CD14-positive monocyte (primary cell): Measurements from ENCODE around the gene DDX10. TPM values are rescaled to one million over a fixed set of nuclear protein-coding genes. Genes with fewer than 3 reads are reported as not detected.

ENCODE experiments used
- DNase-seq, 3 donors: peaks; one replicate each; pipeline ENCODE4 v3.0.0-alpha.2; 2011 to 2022
- H2AFZ ChIP-seq: 2 replicates; pipeline ENCODE4 v1.6.0; 2012; ENCODE audit warnings: mild to moderate bottlenecking, low read depth, low read length, inconsistent platforms; ENCODE audit not compliant: insufficient read depth, poor library complexity, severe bottlenecking
- H3K27ac ChIP-seq, 2 donors: 1 replicate in 1 of 2; 2 replicates in 1 of 2; pipeline ENCODE4 v1.5.1; 2012 to 2013; ENCODE audit warnings: low read length in 2 of 2, control low read depth in 1 of 2, inconsistent platforms in 1 of 2, low read depth in 1 of 2, mild to moderate bottlenecking in 1 of 2
- H3K27me3 ChIP-seq, 2 donors: one replicate each; pipeline versions ENCODE4 v1.6.0 to v1.6.1; 2011 to 2013; ENCODE audit warnings: low read length in 2 of 2; ENCODE audit not compliant: control insufficient read depth in 2 of 2, insufficient read depth in 2 of 2
- H3K36me3 ChIP-seq, 2 donors: replicated peaks in 1 of 2; 1 replicate in 1 of 2; 2 replicates in 1 of 2; pipeline versions ENCODE4 v1.5.1 to v1.6.1; 2012 to 2013; ENCODE audit warnings: low read length in 2 of 2, control low read depth in 1 of 2, inconsistent platforms in 1 of 2, mild to moderate bottlenecking in 1 of 2; ENCODE audit not compliant: insufficient read depth in 2 of 2, control insufficient read depth in 1 of 2
- H3K4me1 ChIP-seq, 2 donors: 1 replicate in 1 of 2; 2 replicates in 1 of 2; pipeline versions ENCODE4 v1.5.1 to v1.6.1; 2012 to 2013; ENCODE audit warnings: low read length in 2 of 2, control low read depth in 1 of 2, inconsistent platforms in 1 of 2, mild to moderate bottlenecking in 1 of 2, moderate library complexity in 1 of 2; ENCODE audit not compliant: insufficient read depth in 2 of 2, control insufficient read depth in 1 of 2
- H3K4me2 ChIP-seq: replicated peaks from 2 replicates; pipeline ENCODE3; 2012; ENCODE audit warnings: low read length, moderate library complexity, mild to moderate bottlenecking; ENCODE audit not compliant: poor library complexity, severe bottlenecking; ENCODE audit errors: extremely low read depth
- H3K4me3 ChIP-seq, 3 experiments: fragments of 200-600 bp in 1 of 3; sonication (generic) in 1 of 3; replicated peaks in 1 of 3; 1 replicate in 2 of 3; 2 replicates in 1 of 3; pipeline ENCODE4 v1.5.1; 2011 to 2013; ENCODE audit warnings: low read length in 3 of 3, mild to moderate bottlenecking in 3 of 3, control low read depth in 2 of 3, low read depth in 2 of 3, inconsistent platforms in 1 of 3, moderate library complexity in 1 of 3
- H3K79me2 ChIP-seq: 2 replicates; pipeline ENCODE4 v1.6.0; 2012; ENCODE audit warnings: mild to moderate bottlenecking, control low read depth, inconsistent platforms, low read length, moderate library complexity; ENCODE audit not compliant: insufficient read depth
- H3K9ac ChIP-seq: 2 replicates; pipeline ENCODE4 v1.6.0; 2017; ENCODE audit warnings: low read length, mild to moderate bottlenecking; ENCODE audit not compliant: insufficient read depth, poor library complexity, severe bottlenecking
- H3K9me3 ChIP-seq, 2 donors: replicated peaks in 1 of 2; 1 replicate in 1 of 2; 2 replicates in 1 of 2; pipeline versions ENCODE4 v1.5.1 to v1.6.1; 2012 to 2013; ENCODE audit warnings: low read length in 2 of 2, control low read depth in 1 of 2; ENCODE audit not compliant: control insufficient read depth in 1 of 2, insufficient read depth in 1 of 2
- H4K20me1 ChIP-seq: 2 replicates; pipeline ENCODE4 v1.6.0; 2012; ENCODE audit warnings: mild to moderate bottlenecking, low read length, control low read depth, moderate library complexity; ENCODE audit not compliant: insufficient read depth
- H3K27ac Mint-ChIP-seq, 7 donors: one replicate each; pipeline ENCODE4 v1.8.0; 2020; ENCODE audit warnings: mild to moderate bottlenecking in 7 of 7, mixed read lengths in 7 of 7, moderate library complexity in 6 of 7, inconsistent platforms in 2 of 7
- H3K27me3 Mint-ChIP-seq, 3 donors: one replicate each; pipeline ENCODE4 v1.8.0; 2021 to 2022; ENCODE audit warnings: low read depth in 3 of 3, mild to moderate bottlenecking in 3 of 3, mixed read lengths in 3 of 3, moderate library complexity in 3 of 3, inconsistent platforms in 1 of 3
- H3K36me3 Mint-ChIP-seq, 2 donors: one replicate each; pipeline ENCODE4 v1.8.0; 2020; ENCODE audit warnings: mixed read lengths in 2 of 2, inconsistent platforms in 1 of 2, mild to moderate bottlenecking in 1 of 2
- H3K4me1 Mint-ChIP-seq: one replicate; pipeline ENCODE4 v1.8.0; 2020; ENCODE audit warnings: mild to moderate bottlenecking, mixed read lengths
- H3K4me3 Mint-ChIP-seq, 2 donors: one replicate each; pipeline ENCODE4 v1.8.0; 2020; ENCODE audit warnings: mild to moderate bottlenecking in 2 of 2, mixed read lengths in 2 of 2, moderate library complexity in 1 of 2
- H3K9me3 Mint-ChIP-seq, 7 donors: one replicate each; pipeline ENCODE4 v1.8.0; 2020 to 2022; ENCODE audit warnings: mixed read lengths in 7 of 7, mild to moderate bottlenecking in 6 of 7, moderate library complexity in 6 of 7, inconsistent platforms in 2 of 7
- CTCF ChIP-seq: fragments of 200-600 bp; IDR thresholded peaks from one replicate; pipeline ENCODE4 v1.8.0; 2022; ENCODE audit warnings: antibody characterized with exemption, mild to moderate bottlenecking
- WGBS: methylation state at CpG from one replicate; pipeline ENCODE4 v1.1.5; 2013; ENCODE audit warnings: missing lambda C conversion rate; ENCODE audit not compliant: insufficient coverage; 5-methylcytosine and 5-hydroxymethylcytosine counted together
- intact Hi-C, 2 donors: fragments of 100-400 bp; cut with micrococcal nuclease; formaldehyde crosslinking; loops; one replicate each; pipeline versions ENCODE4 v1.15.0 to v1.15.1; 2023
- polyA plus RNA-seq, 3 donors: library from polyadenylated mRNA; depleted of rRNA in 1 of 3; unstranded in 2 of 3; stranded (reverse) in 1 of 3; fragments of 300-500 nt in 2 of 3; fragments of >200 nt in 1 of 3; fragmentation: Illumina TruSeq in 2 of 3; gene quantifications; 1 replicate in 2 of 3; 2 replicates in 1 of 3; pipeline ENCODE4 v1.2.3, GENCODE V29; 2012 to 2021

The DDX10 gene
- polyA plus RNA-seq, 3 donors = 5.0 to 6.3 (median 5.3) TPM

- no peak overlapping the region for H2AFZ ChIP-seq
- H3K4me3 ChIP-seq = no peak overlapping the region
- peaks cover 4 to 9% of the 10 kb centered on the region in 2 donors for H3K4me1 ChIP-seq
- 100% methylated on average over 4 of the region's 7 CpGs for WGBS
- no peaks in the 10 kb centered on the region for H3K27me3 ChIP-seq
- no peak for DNase-seq
- H3K9ac ChIP-seq = no peak overlapping the region
- H3K4me3 Mint-ChIP-seq = no peak overlapping the region
- H3K36me3 ChIP-seq = no peaks in the 10 kb centered on the region
- H3K4me1 Mint-ChIP-seq = peaks cover 8% of the 10 kb centered on the region
- no peaks in the 10 kb centered on the region for H3K36me3 Mint-ChIP-seq
- H3K9me3 Mint-ChIP-seq = peaks cover 1 to 7% (median 5%) of the 10 kb centered on the region in 7 donors
- H3K4me2 ChIP-seq = no peak overlapping the region
- H3K9me3 ChIP-seq = no peaks in the 10 kb centered on the region
- no peaks in the 10 kb centered on the region for H4K20me1 ChIP-seq
- peak overlapping the region in 2 of 7 donors; percentile 43 to 52 for H3K27ac Mint-ChIP-seq
- H3K27me3 Mint-ChIP-seq = peaks cover 0 to 1% (median 0%) of the 10 kb centered on the region in 3 donors
- no peak overlapping the region for H3K27ac ChIP-seq
- no peaks in the 10 kb centered on the region for H3K79me2 ChIP-seq
- no peak for TF ChIP-seq CTCF
- intact Hi-C loops = no loop called here
Observed at GRCh38 chr11:108958368-108959104, 293.7 kb downstream of the DDX10 start.

DNA sequence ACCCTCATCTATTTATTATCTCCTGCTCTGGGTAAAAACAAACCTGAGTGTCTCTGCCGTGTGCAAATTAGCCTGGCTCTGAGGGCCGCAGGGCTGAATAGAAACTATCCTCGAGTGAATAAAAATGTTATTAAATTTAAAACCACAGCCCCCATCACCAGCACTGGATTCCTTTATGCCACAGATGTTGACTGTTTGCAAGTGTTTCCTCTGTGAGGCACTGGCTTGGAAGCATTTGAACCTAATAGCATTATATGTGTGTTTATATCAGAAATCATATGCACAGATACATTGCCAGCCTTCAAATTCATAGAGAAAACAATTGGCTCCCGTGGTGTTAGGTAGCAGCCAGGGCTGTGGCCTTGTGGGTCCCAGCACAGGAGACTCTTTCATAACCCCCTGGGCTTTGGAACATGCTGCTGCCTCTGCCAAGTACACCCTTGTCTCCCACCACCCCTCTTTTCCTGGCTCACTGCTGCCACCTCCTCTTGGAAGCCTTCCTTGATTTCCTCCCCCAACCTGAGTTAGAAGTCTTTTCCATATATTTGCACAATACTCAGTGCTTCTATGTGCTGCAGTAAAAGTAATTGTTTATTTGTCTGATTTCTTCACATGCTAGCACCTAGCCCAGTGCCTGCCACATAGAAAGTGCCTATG lies 294.4 kb downstream of the DDX10 start:
- Mint-ChIP-seq H3K4me3 (no peak overlapping the region), H3K36me3 (no peaks in the 10 kb centered on the region), H3K27me3 (peaks cover 0 to 1% (median 0%) of the 10 kb centered on the region in 3 donors), H3K9me3 (peaks cover 1 to 7% (median 5%) of the 10 kb centered on the region in 7 donors), H3K4me1 (peaks cover 8% of the 10 kb centered on the region), H3K27ac (peak overlapping the region in 1 of 7 donors; percentile 76)
- 100% methylated on average over 1 of the region's 4 CpGs for WGBS
- Histone ChIP-seq H3K9me3 (no peaks in the 10 kb centered on the region), H3K27me3 (no peaks in the 10 kb centered on the region), H3K27ac (no peak overlapping the region), H3K4me2 (no peak overlapping the region), H3K79me2 (no peaks in the 10 kb centered on the region), H3K36me3 (no peaks in the 10 kb centered on the region), H4K20me1 (no peaks in the 10 kb centered on the region), H3K4me1 (peaks cover 4 to 9% of the 10 kb centered on the region in 2 donors), H2AFZ (no peak overlapping the region), H3K9ac (no peak overlapping the region), H3K4me3 (no peak overlapping the region)
- DNase-seq = no peak
- no peak for TF ChIP-seq CTCF
- intact Hi-C loops = no loop called here
